Amygdala (tissue), 56 donors: ENCODE measurements around the gene DNAH6.

ENCODE experiments used
- DNase-seq, 56 donors: peaks; one replicate each; lab custom pipeline; 2025; lab: John Stamatoyannopoulos, UW

Gene DNAH6

DNA sequence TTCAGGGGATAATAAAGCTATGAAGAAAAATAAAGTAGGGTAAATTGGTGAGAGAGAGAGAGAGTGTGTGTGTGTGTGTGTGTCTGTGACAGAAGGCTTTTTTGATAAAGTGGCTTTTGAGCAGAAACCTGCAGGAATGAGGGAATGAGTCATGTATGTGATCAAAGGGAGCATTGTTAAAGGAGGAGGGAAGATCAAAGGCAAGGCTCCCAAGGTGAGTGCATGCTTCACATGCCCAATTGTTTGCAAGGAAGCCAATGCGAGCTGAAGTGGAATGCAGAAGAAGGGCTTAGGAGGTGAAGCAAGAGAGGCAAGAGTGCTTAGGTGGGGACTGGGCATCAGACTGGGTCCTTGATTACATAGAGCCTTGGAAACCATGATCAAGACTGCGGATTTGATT is 96.8 kb downstream of the DNAH6 start:
- no peak for DNase-seq

DNA sequence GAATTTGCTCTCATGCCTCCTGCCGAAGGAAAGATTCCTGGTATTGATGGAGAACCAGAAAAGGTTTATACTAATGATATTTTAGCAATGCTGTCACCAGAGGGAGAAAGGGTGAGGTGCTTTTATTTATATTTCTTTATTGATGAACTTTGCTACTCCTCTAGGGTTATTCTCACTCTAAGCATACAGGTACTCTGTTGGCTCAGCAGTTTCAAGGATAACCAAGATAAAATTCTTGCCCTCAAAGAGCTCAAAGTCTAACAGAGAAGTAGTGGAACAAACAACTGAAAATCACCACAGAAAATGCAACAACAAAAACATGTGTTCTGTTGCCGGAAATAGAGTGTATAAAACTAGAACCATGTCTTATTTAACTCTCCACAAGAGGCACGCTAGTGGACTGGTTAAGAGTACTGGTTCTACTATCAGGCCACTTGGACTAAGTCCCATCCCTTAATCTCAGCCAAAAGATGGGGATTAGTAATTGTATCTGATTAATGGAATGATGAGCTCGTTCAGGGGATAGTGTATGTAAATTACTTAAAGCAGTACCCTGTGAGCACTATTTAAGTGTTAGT is 103.6 kb downstream of the DNAH6 start:
- DNase-seq, result no peak

- no peak for DNase-seq
Observed at GRCh38 chr2:84628486-84628885, 112.2 kb downstream of the DNAH6 start.

GRCh38 chr2:84629550-84629949 is 113.3 kb downstream of the DNAH6 start:
- no peak for DNase-seq

DNA sequence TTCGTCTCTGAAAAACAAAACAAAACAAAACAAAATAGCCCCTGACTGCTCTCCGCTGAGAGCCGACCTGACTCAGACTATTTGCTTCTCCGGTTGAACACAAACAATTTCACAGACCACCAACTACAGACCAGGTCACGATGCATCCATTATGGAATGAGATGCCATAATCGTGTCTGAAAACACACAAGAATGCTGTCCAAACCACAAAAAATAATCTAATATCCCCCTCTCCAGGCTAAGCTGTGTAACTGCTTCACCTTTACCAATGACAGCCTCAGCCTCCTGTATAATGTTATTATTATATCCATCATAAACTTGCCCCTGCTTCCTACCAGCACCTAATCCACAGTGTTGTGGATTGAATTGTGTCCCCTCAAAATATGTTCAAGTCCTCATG is 114.7 kb downstream of the DNAH6 start:
- DNase-seq, result no peak

- DNase-seq, result no peak
Observed at GRCh38 chr2:84631985-84632384, 115.7 kb downstream of the DNAH6 start.

DNA sequence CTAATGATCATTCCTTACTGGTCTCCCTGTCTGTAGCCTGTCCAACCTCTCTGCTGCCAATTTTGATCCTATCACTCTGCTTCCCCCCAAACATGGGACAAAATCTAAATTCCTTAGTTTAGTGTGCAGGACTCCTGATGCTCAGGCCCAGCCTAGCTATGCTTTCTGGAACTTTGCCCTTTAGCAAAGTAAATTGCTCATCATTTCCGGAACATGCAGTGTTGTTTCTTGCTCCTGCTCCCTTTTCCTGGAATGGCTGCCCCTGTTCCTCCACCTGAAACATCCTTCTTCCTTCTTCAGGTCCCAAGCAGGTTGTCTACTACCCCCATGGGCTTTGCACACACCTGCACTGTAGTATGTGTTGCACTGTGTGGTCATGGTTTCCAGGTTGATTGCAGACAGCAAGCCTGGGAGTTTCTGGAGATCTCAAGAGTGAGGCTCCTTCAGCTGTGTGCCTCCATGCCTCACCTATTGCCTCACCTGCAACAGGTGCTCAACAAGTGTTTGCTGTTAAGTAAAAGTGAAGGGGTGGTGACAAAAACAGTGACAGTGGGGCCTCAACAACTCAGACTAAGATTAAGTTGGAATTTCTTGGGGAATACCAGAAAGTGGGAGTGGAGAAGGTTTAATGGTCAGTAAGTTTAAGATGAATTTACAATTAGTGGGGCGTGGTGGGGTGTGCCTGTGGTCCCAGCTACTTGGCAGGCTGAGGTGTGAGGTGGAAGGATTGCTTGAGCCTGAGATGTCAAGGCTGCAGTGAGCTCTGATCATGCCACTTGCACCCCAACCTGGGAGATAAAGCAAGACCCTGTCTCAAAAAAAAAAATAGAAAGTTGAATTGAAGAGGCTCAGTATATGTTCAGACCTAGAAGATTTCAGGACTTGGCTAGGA is 120.0 kb downstream of the DNAH6 start:
- DNase-seq, result no peak

- DNase-seq, result no peak
Observed at GRCh38 chr2:84639751-84640150, 123.5 kb downstream of the DNAH6 start.

- no peak for DNase-seq
Observed at GRCh38 chr2:84640411-84640810, 124.1 kb downstream of the DNAH6 start.

DNA sequence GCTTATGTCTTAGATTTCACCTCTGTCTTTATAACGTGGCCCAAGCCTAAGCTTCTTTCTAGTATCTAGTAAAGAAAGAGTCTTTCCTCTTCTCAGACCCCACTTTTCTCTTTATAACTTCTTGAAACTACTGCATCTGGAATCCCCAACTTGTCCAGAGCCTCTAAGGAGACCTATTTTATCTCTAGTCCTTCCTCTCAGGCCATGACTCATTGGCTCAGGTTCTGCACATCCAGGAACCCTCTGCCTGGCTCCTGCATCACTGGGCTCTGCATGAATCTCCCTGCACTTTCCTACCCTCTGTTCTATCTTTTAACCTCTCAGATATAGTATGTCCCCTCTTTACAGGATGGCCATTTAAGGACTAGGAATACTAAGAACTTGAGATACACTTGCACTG is 124.7 kb downstream of the DNAH6 start:
- no peak for DNase-seq

DNA sequence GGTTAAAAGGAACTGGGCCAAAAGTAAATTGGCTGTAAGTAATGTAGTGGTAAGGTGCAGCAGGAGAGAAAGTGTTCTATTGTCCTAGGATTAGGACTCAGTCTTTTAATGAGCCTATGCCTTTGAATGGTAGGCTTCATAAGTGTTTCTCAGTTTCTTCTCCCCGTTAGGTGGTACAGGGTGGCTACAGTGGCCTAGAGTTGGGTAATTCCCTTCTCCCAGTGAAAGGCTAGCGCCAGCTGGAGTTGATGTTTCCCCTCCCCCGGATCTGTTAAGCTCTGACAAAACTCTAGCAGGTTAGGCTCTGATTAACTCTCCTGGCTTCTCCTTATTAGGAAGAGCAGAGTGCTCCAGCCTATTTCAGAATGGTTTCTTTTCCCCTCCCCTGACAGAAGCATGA is 127.7 kb downstream of the DNAH6 start:
- no peak for DNase-seq

- DNase-seq, result no peak
Observed at GRCh38 chr2:84646514-84646913, 130.2 kb downstream of the DNAH6 start.

- no peak for DNase-seq
Observed at GRCh38 chr2:84647267-84647666, 131.0 kb downstream of the DNAH6 start.

GRCh38 chr2:84649058-84649457 is 132.8 kb downstream of the DNAH6 start:
- DNase-seq, result no peak

- no peak for DNase-seq
Observed at GRCh38 chr2:84649487-84650142, 133.3 kb downstream of the DNAH6 start.

DNA sequence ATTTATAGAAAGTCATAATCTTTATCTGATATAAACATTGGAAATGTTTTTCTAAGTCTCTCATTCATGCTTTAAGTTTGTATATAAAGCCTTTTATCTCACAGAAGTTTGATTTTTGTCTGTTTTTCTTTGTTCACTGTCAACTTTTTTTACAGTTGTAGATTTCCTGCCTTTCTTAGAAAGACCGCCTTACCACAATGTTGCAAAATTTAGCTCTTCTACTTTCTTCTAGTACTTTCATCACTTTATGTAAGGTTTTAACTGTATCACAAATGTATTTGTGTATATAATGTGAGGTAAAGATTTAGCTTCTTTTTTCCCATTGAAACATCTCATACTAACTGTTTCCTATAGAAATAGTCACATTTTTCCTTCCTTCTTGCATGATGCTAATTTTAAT is 136.1 kb downstream of the DNAH6 start:
- DNase-seq, result no peak

DNA sequence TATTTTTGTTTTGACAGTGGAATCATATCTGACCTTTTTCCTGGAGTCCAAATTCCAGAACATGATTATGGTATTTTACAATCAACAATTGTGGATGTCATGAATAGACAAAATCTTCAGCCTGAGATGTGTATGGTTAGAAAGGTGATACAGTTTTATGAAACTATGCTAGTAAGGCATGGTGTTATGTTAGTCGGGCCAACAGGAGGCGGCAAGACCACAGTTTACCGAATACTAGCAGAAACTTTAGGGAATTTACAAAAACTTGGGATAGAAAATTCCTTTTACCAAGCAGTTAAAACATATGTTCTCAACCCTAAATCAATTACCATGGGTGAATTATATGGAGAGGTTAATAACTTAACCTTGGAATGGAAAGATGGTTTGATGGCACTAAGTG is 137.0 kb downstream of the DNAH6 start:
- DNase-seq, result no peak

DNA sequence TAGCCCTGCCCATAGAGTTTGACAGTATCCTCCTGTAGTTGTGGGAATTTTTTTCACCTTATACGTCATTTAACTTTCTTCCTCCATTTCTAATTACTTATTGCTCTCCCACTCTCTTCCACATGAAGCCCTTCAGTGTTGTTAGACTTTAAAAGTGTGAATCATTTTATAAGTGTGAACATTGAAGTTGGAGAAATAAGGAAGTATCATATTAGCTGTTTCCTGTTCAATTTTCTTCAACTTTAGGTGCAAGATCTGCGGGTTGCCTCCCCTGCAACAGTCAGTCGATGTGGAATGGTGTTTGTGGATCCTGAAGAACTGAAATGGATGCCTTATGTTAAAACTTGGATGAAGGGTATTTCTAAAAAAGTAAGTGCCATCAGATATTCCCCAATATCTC is 138.1 kb downstream of the DNAH6 start:
- DNase-seq, result no peak

DNA sequence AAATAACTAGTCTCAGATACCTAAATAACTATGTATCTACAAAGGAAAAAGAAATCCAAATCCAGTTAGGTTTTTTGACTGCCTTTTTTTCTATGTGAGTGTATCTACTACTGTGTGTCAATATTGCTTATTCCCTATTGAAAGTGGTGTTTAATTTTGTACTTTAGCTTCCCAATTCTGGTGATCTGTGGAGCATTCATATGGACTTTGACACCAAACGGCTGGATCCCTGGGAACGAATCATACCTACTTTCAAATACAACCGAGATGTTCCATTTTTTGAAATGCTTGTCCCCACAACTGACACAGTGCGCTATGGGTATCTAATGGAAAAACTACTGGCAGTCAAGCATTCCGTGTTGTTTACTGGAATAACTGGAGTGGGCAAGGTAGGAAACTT is 152.8 kb downstream of the DNAH6 start:
- DNase-seq, result no peak

DNA sequence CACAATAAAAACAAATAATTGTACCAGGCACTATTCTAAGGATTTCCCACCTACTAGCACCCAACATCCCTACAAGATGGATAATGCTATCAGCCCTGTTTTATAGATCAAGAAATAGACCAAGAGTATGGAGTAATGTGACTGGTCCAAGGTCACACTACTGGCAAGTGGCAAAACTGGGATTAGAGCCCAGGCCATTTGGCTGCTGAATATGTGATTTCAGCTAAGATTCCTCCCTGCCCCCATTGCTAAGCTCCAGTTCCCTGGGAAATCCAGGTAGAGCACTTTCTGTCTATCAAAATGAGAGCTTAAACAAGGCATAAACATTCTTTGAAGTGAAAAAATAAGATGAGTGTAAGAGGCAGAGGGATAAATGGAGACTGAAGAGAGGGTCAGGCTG is 157.8 kb downstream of the DNAH6 start:
- DNase-seq, result no peak

- peak in 1 of 56 donors; percentile 0 for DNase-seq
Observed at GRCh38 chr2:84674586-84674985, 158.3 kb downstream of the DNAH6 start.

- DNase-seq, result no peak
Observed at GRCh38 chr2:84676295-84676694, 160.0 kb downstream of the DNAH6 start.
